Activated naive CD8-positive, alpha-beta T cell (primary cell): ENCODE results near the gene SS18L1.
"Not testable (repeated sequence)": the region's sequence is repeated elsewhere in the genome, so short reads cannot be mapped to it uniquely, and the experiment has no call there.

Experiments used
- H3K27ac Mint-ChIP-seq: one replicate; pipeline ENCODE4 v1.8.0; 2021; ENCODE audit warnings: mixed read lengths
- H3K27me3 Mint-ChIP-seq: one replicate; pipeline ENCODE4 v1.8.0; 2021; ENCODE audit warnings: mixed read lengths
- H3K36me3 Mint-ChIP-seq: one replicate; pipeline ENCODE4 v1.8.0; 2021; ENCODE audit warnings: mixed read lengths
- H3K4me1 Mint-ChIP-seq: one replicate; pipeline ENCODE4 v1.8.0; 2021; ENCODE audit warnings: low read depth, mixed read lengths
- H3K4me3 Mint-ChIP-seq: one replicate; pipeline ENCODE4 v1.8.0; 2021; ENCODE audit warnings: mild to moderate bottlenecking, mixed read lengths
- H3K9me3 Mint-ChIP-seq: one replicate; pipeline ENCODE4 v1.8.0; 2021; ENCODE audit warnings: low read depth, mixed read lengths

SS18L1 gene

DNA sequence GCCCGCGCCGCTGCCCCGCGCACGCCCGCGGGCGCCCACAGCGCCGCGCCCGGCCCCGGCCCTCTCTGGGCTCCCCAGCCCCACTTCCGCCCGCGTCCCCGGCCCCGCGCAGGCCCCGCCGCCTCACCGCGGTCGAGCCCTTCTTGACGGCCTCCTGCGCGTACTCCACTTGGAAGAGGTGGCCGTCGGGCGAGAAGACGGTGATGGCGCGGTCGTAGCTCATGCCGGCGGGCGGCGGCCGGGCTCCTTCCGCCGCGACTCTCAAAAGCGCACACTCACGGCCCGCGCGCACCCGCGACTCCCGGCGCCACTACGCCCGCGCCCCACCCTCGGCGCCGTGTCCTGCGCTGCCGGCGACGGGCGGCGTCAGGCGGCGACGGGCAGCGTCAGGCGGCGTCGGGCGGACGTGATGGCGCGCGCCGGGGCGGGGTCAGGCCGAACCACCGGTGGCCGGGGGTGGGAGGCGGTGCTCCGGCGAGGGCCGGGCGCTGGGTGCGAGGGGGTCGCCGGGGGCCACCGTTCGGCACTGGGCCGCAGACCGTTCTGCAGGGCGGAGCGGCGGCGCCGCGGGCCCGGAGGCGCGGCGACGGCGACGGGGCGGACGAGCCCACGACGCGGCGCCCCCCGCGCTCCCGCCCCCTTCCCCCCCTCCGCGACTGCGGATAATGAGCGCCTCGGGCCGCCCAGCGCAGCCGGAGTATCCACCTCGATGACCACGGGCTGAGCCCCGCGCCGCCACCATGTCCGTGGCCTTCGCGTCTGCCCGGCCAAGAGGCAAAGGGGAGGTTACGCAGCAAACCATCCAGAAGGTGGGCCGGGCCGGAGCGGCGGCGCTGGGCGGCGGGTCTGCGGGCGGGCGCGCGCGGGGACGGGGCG lies at the start of gene SS18L1, which contains the start of gene PSMA7:
SS18L1 (plus strand) TSS at position 689 of the 876 bp plus-strand sequence; CDS start at position 741, 52 bp downstream.
PSMA7 (minus strand) TSS at position 314 of the 876 bp plus-strand sequence; CDS start at position 223, 91 bp downstream.
- Mint-ChIP-seq H3K4me3 (peak within 1 kb of the TSS; percentile 96), H3K4me1 (peaks cover 47% of the 10 kb centered on the region), H3K9me3 (no peaks in the 10 kb centered on the region), H3K36me3 (peaks cover 6% of the 10 kb centered on the region), H3K27ac (peak within 1 kb of the TSS; percentile 95), H3K27me3 (no peaks in the 10 kb centered on the region)

- H3K36me3 Mint-ChIP-seq = peaks cover 11% of the 10 kb centered on the region
- H3K4me3 Mint-ChIP-seq = no peak overlapping the region
- peaks cover 4% of the 10 kb centered on the region for H3K27me3 Mint-ChIP-seq
- no peak overlapping the region for H3K27ac Mint-ChIP-seq
- H3K4me1 Mint-ChIP-seq = no peaks in the 10 kb centered on the region
- peaks cover 9% of the 10 kb centered on the region for H3K9me3 Mint-ChIP-seq
Observed at GRCh38 chr20:62096421-62097380, 46.9 kb upstream of the SS18L1 start.

GRCh38 chr20:62097881-62098407 lies 45.6 kb upstream of the SS18L1 start:
- Mint-ChIP-seq H3K27me3 (no peaks in the 10 kb centered on the region), H3K27ac (no peak overlapping the region), H3K4me3 (no peak overlapping the region), H3K4me1 (no peaks in the 10 kb centered on the region), H3K36me3 (peaks cover 9% of the 10 kb centered on the region), H3K9me3 (peaks cover 4% of the 10 kb centered on the region)

- Mint-ChIP-seq H3K27me3 (no peaks in the 10 kb centered on the region), H3K4me3 (no peak overlapping the region), H3K4me1 (no peaks in the 10 kb centered on the region), H3K36me3 (peaks cover 15% of the 10 kb centered on the region), H3K9me3 (peaks cover 13% of the 10 kb centered on the region), H3K27ac (no peak overlapping the region)
Observed at GRCh38 chr20:62101078-62101477, 42.5 kb upstream of the SS18L1 start.

GRCh38 chr20:62103508-62104233 lies 39.9 kb upstream of the SS18L1 start:
- no peak overlapping the region for H3K4me3 Mint-ChIP-seq
- H3K36me3 Mint-ChIP-seq = peaks cover 24% of the 10 kb centered on the region
- peaks cover 13% of the 10 kb centered on the region for H3K9me3 Mint-ChIP-seq
- no peak overlapping the region for H3K27ac Mint-ChIP-seq
- no peaks in the 10 kb centered on the region for H3K4me1 Mint-ChIP-seq
- no peaks in the 10 kb centered on the region for H3K27me3 Mint-ChIP-seq

GRCh38 chr20:62104234-62104789 lies 39.3 kb upstream of the SS18L1 start:
- peaks cover 28% of the 10 kb centered on the region for H3K36me3 Mint-ChIP-seq
- no peak overlapping the region for H3K27ac Mint-ChIP-seq
- H3K4me1 Mint-ChIP-seq = no peaks in the 10 kb centered on the region
- no peaks in the 10 kb centered on the region for H3K27me3 Mint-ChIP-seq
- H3K9me3 Mint-ChIP-seq = peaks cover 18% of the 10 kb centered on the region
- H3K4me3 Mint-ChIP-seq = no peak overlapping the region

- Mint-ChIP-seq H3K36me3 (peaks cover 29% of the 10 kb centered on the region), H3K4me3 (peak overlapping the region; percentile 22), H3K27me3 (no peaks in the 10 kb centered on the region), H3K27ac (no peak overlapping the region), H3K4me1 (no peaks in the 10 kb centered on the region), H3K9me3 (peaks cover 21% of the 10 kb centered on the region)
Observed at GRCh38 chr20:62104791-62105345, 38.7 kb upstream of the SS18L1 start.

- H3K4me3 Mint-ChIP-seq = no peak overlapping the region
- peaks cover 32% of the 10 kb centered on the region for H3K36me3 Mint-ChIP-seq
- no peaks in the 10 kb centered on the region for H3K4me1 Mint-ChIP-seq
- no peaks in the 10 kb centered on the region for H3K27me3 Mint-ChIP-seq
- H3K9me3 Mint-ChIP-seq = peaks cover 21% of the 10 kb centered on the region
- H3K27ac Mint-ChIP-seq = no peak overlapping the region
Observed at GRCh38 chr20:62105592-62105991, 38.0 kb upstream of the SS18L1 start.

GRCh38 chr20:62111148-62111547 lies 32.4 kb upstream of the SS18L1 start:
- peaks cover 8% of the 10 kb centered on the region for H3K9me3 Mint-ChIP-seq

DNA sequence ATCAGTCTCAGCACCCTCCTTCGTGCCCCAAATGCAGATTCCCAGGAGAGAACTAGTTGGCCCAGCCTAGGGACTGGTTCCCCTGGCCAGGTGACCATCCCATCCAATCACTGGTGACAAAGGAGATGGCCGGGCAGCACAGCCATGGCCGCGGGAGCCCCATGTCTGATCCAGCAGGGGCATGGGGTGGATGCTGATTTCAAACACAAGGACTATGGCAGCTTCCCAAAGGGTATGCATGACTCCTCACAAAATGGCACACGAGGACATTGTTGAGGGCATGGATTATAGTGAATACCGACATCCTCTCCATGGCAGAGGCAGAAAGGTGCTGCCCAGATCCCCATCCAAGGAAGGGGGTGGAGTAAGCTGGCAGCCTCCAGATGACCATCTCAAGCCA lies 31.2 kb upstream of the SS18L1 start:
- Mint-ChIP-seq H3K4me3 (no peak overlapping the region), H3K4me1 (peaks cover 7% of the 10 kb centered on the region), H3K9me3 (peaks cover 8% of the 10 kb centered on the region), H3K36me3 (peaks cover 19% of the 10 kb centered on the region), H3K27me3 (no peaks in the 10 kb centered on the region), H3K27ac (no peak overlapping the region)

More at GRCh38 chr20:62111148-62111547, 32.4 kb upstream of the SS18L1 start:
- H3K27me3 Mint-ChIP-seq = no peaks in the 10 kb centered on the region
- peaks cover 24% of the 10 kb centered on the region for H3K36me3 Mint-ChIP-seq
- peaks cover 3% of the 10 kb centered on the region for H3K4me1 Mint-ChIP-seq
- H3K27ac Mint-ChIP-seq = no peak overlapping the region
- H3K4me3 Mint-ChIP-seq = no peak overlapping the region

DNA sequence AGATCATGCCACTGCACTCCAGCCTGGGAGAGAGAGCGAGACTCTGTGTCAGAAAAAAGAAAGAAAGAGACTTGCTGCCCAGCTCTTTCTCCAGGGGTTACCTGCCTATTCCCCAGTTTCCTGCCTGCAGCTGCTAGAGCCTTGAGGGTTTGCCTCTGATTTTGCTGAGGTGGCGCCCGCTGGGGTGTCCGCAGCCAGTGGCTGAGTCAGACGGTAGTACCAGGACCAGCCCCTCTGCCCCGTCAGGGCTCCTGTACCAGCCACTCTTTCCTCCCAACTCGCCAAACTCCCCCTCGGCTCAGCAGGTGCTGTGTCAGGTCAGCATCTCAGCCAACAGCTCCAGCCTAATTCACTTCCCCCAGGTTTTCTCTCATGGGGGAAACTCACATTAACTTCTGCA lies 28.7 kb upstream of the SS18L1 start:
- Mint-ChIP-seq H3K27me3 (no peaks in the 10 kb centered on the region), H3K4me1 (peaks cover 21% of the 10 kb centered on the region), H3K4me3 (no peak overlapping the region), H3K27ac (no peak overlapping the region), H3K9me3 (no peaks in the 10 kb centered on the region), H3K36me3 (peaks cover 10% of the 10 kb centered on the region)

GRCh38 chr20:62115800-62116407 lies 27.7 kb upstream of the SS18L1 start:
- H3K4me3 Mint-ChIP-seq, H3K9me3 Mint-ChIP-seq, H3K27ac Mint-ChIP-seq: not testable (repeated sequence)

DNA sequence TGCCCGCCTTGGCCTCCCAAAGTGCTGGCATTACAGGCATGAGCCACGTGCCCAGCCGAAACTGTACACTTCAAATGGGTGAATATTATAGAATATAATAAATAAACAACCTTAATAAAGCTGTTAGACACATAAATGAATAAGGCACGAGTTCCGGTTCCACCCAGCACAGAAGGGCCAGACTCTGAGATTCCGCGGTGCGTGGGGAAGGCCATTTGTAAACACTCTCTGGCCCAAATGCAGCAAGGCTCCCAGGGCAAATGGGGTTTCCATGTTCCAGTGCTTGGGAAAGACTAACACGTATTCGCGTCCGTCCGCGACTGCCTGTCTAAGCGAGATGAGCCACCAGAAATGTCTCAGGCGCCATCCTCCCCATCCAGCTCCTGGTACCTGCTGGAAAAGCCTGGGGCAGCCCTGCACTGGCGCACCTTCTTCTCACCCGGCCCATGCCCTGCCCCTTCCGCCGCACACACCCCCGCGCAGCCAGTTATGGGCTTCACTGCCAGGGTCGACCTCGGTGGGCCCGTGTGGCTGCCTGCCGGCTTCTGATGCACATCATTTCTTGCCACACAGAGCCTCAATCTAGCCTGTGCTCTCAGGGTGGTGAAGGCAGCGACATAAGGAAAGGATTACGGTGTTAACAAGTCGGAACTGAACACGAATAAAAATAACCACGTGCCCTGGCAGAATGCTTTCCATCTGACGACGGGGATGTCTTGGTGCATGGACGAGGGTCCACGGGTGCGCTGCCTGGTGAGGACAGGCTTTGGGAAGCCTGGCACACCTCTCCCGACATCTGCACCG lies 26.8 kb upstream of the SS18L1 start:
- no peaks in the 10 kb centered on the region for H3K27me3 Mint-ChIP-seq
- H3K9me3 Mint-ChIP-seq = no peaks in the 10 kb centered on the region
- H3K36me3 Mint-ChIP-seq = peaks cover 5% of the 10 kb centered on the region
- H3K27ac Mint-ChIP-seq = no peak overlapping the region
- H3K4me3 Mint-ChIP-seq = no peak overlapping the region
- peaks cover 30% of the 10 kb centered on the region for H3K4me1 Mint-ChIP-seq

More at GRCh38 chr20:62115800-62116407, 27.7 kb upstream of the SS18L1 start:
- H3K4me1 Mint-ChIP-seq = peaks cover 26% of the 10 kb centered on the region
- H3K36me3 Mint-ChIP-seq, H3K27me3 Mint-ChIP-seq: not testable (repeated sequence)
